GM12878 (cell line): ENCODE measurements around the gene ADAMTS14. TPM values are rescaled to one million over a fixed set of nuclear protein-coding genes. Genes with fewer than 3 reads are reported as not detected.

Source experiments
- ATAC-seq: fragments of 200-7000 bp; cut with Tn5 transposase; 3 replicates; pipeline ENCODE4 v1.9.1; 2020; ENCODE audit warnings: mild to moderate bottlenecking, moderate library complexity
- BruUV-seq: library from RNA; stranded (reverse); fragments of 400-500 nt; replicated peaks from 2 replicates; lab custom pipeline; 2021; lab: Mats Ljungman, UMichigan
- CTCF ChIA-PET: fragments of 300-600 bp; sonication (Branson Sonifier 250); formaldehyde crosslinking; extraction: SDS; loops from one replicate; lab custom pipeline; 2021; ENCODE audit warnings: inconsistent platforms; lab: Yijun Ruan, JAX
- POLR2A ChIA-PET: fragments of 350-600 bp; formaldehyde crosslinking; extraction: SDS; loops from one replicate; lab custom pipeline; 2021; ENCODE audit warnings: inconsistent platforms; lab: Charles Lee
- RAD21 ChIA-PET: fragments of 300-600 bp; sonication (Branson Sonifier 250); formaldehyde crosslinking; loops from one replicate; lab custom pipeline; 2023; ENCODE audit warnings: antibody characterized with exemption; ENCODE audit not compliant: unreplicated experiment; lab: Charles Lee
- SMC1A ChIA-PET: fragments of 300-600 bp; sonication (Branson Sonifier 250); formaldehyde crosslinking; loops from one replicate; lab custom pipeline; 2023; ENCODE audit not compliant: unreplicated experiment, uncharacterized antibody; lab: Charles Lee
- DNase-seq: peaks from one replicate; pipeline ENCODE4 v3.0.0-alpha.2; 2011; ENCODE audit warnings: low read depth, low spot score
- FAIRE-seq: peaks from 3 replicates; lab custom pipeline; 2011; peaks lifted over from hg19 to GRCh38; lab: Jason Lieb, UNC
- H2AFZ ChIP-seq: 2 replicates; pipeline ENCODE4 v1.6.0; 2011; ENCODE audit warnings: low read depth, low read length, control low read depth; ENCODE audit not compliant: control insufficient read depth
- H3K27ac ChIP-seq: 2 replicates; pipeline ENCODE4 v1.5.1; 2011; ENCODE audit warnings: control low read depth; ENCODE audit not compliant: control insufficient read depth, insufficient read depth
- H3K27me3 ChIP-seq, 2 experiments: replicated peaks in 1 of 2; 2 replicates each; pipeline versions ENCODE4 v1.6.0 to v1.6.1; 2011; ENCODE audit warnings: low read length in 1 of 2; ENCODE audit not compliant: control insufficient read depth in 2 of 2, insufficient read depth in 2 of 2
- H3K36me3 ChIP-seq, 2 experiments: 2 replicates each; pipeline ENCODE4 v1.5.1; 2011; ENCODE audit warnings: low read length in 1 of 2; ENCODE audit not compliant: control insufficient read depth in 2 of 2, insufficient read depth in 2 of 2
- H3K4me1 ChIP-seq: 2 replicates; pipeline ENCODE4 v1.6.1; 2011; ENCODE audit warnings: mild to moderate bottlenecking, low read length, moderate library complexity, mixed read lengths; ENCODE audit not compliant: control insufficient read depth, insufficient read depth
- H3K4me2 ChIP-seq: 2 replicates; pipeline ENCODE4 v1.6.0; 2011; ENCODE audit warnings: control low read depth; ENCODE audit not compliant: control insufficient read depth, insufficient read depth
- H3K4me3 ChIP-seq: fragments of 200-600 bp; sonication (generic); 2 replicates; pipeline ENCODE4 v1.5.1; 2016
- H3K79me2 ChIP-seq: 2 replicates; pipeline ENCODE4 v1.6.0; 2011; ENCODE audit warnings: low read length; ENCODE audit not compliant: control insufficient read depth, insufficient read depth
- H3K9ac ChIP-seq: 2 replicates; pipeline ENCODE4 v1.8.0; 2011; ENCODE audit warnings: low read length, control low read depth, mixed read lengths; ENCODE audit not compliant: control insufficient read depth, insufficient read depth
- H3K9me3 ChIP-seq: replicated peaks from 3 replicates; pipeline ENCODE4 v1.5.1; 2011; ENCODE audit warnings: mild to moderate bottlenecking, low read length; ENCODE audit not compliant: control insufficient read depth, insufficient read depth
- H4K20me1 ChIP-seq: 2 replicates; pipeline ENCODE4 v1.6.0; 2011; ENCODE audit not compliant: control insufficient read depth, insufficient read depth
- BRCA1 ChIP-seq: IDR thresholded peaks from 2 replicates; pipeline ENCODE4 v1.6.1; 2011; ENCODE audit warnings: low read depth, low read length, improper control_type of control experiment
- HDAC2 ChIP-seq: fragments of 200-600 bp; sonication (generic); IDR thresholded peaks from 2 replicates; pipeline ENCODE4 v1.6.1; 2017
- NFYA ChIP-seq: IDR thresholded peaks from 2 replicates; pipeline ENCODE4 v1.6.1; 2011; ENCODE audit warnings: low read depth, mild to moderate bottlenecking, low read length, improper control_type of control experiment, borderline replicate concordance
- TCF3 ChIP-seq: IDR thresholded peaks from 2 replicates; pipeline ENCODE4 v1.6.1; 2012; ENCODE audit warnings: low read depth, mild to moderate bottlenecking, low read length, borderline replicate concordance; ENCODE audit not compliant: insufficient read depth
- WGBS: methylation state at CpG from one replicate; pipeline ENCODE4 v1.1.6; 2016; ENCODE audit warnings: low lambda C conversion rate; ENCODE audit not compliant: insufficient replicate concordance, insufficient coverage; ENCODE audit errors: missing lambda C conversion rate; 5-methylcytosine and 5-hydroxymethylcytosine counted together
- in situ Hi-C: fragments of 300-500 bp; cut with MboI; formaldehyde crosslinking; loops from 9 replicates; pipeline ENCODE4 v1.14.3; 2018; ENCODE audit warnings: mixed read lengths
- intact Hi-C: fragments of 100-400 bp; cut with micrococcal nuclease; formaldehyde crosslinking; loops from one replicate; pipeline ENCODE4 v1.14.2; 2022; ENCODE audit not compliant: unreplicated experiment
- polyA plus RNA-seq, 11 experiments: library from polyadenylated mRNA; depleted of rRNA in 4 of 11; unstranded in 6 of 11; stranded (reverse) in 5 of 11; fragments of >200 nt; fragmentation: Nextera tagmentation in 4 of 11; fragmentation: Illumina TruSeq in 1 of 11; extraction: Ambion mirVana in 4 of 11; extraction: Trizol in 1 of 11; gene quantifications; 1 replicate in 1 of 11; 2 replicates in 10 of 11; pipeline versions ENCODE4 v1.2.1 to v1.2.3, GENCODE V29; 2011 to 2016; ENCODE audit warnings: inconsistent platforms in 2 of 11, missing spikeins in 2 of 11, low read depth in 1 of 11
- total RNA-seq, 4 experiments: library from RNA; depleted of rRNA in 3 of 4; stranded (reverse); fragments of >200 nt in 3 of 4; fragmentation: Illumina TruSeq in 1 of 4; extraction: Trizol in 1 of 4; gene quantifications; 2 replicates each; pipeline versions ENCODE4 v1.2.1 to v1.2.3, GENCODE V29; 2013 to 2021
- TF ChIP-seq, protein P1 (sequence below): IDR thresholded peaks from 2 replicates; pipeline ENCODE4 v1.6.1; 2011; ENCODE audit warnings: mild to moderate bottlenecking, low read depth, low read length, moderate library complexity; ENCODE audit not compliant: insufficient replicate concordance
- TF ChIP-seq, protein P2 (sequence below): fragments of 450-650 bp; IDR thresholded peaks from 2 replicates; pipeline ENCODE4 v1.6.1; 2017; ENCODE audit warnings: mild to moderate bottlenecking, moderate library complexity
- TF ChIP-seq, protein P3 (sequence below): IDR thresholded peaks from 2 replicates; pipeline ENCODE4 v1.6.1; 2012; ENCODE audit warnings: low read depth, low read length, improper control_type of control experiment
- TF ChIP-seq, protein P4 (sequence below): IDR thresholded peaks from 2 replicates; pipeline ENCODE4 v1.6.1; 2012; ENCODE audit warnings: low read depth, low read length, improper control_type of control experiment
- TF ChIP-seq, protein P5 (sequence below): fragments of 450-650 bp; IDR thresholded peaks from 2 replicates; pipeline ENCODE4 v1.6.1; 2017; ENCODE audit warnings: antibody characterized with exemption, mild to moderate bottlenecking, moderate library complexity

Gene ADAMTS14
- total and polyA plus RNA-seq, 10 of the 15 experiments (the other 5 are each of a cell fraction or from before 2014, with no cell fraction given): 0.03 to 0.05 TPM; not detected in 8

DNA sequence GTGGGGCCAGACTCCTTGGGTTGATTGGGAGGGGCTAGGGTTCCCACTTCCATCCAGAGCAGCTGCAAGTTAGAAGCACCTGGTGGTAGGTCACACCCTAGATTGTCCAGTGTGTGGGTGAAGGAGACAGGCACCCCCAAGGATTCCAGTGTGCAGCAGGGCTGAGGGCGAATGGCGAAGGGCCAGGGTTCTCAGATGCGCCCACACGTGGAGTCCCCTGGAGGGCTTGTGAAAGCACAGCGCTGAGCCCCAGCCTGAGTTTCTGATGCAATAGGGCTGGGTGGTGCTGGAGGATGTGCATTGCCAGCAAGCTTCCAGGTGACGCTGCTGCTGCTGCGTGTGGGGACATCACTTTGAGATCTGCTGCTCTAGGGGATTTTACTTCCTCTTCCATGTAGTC, 87.5 kb downstream of the ADAMTS14 start:
- WGBS: 17% methylated on average over 4 of the region's 7 CpGs
- no TSS peak for BruUV-seq
- no peaks in the 10 kb centered on the region for H4K20me1 ChIP-seq
- POLR2A ChIA-PET: no interaction called here
- DNase-seq (no peak), FAIRE-seq (no peak), ATAC-seq (no peak; the same call in 1 of the 3 replicates)
- no peaks in the 10 kb centered on the region for H3K4me1 ChIP-seq
- no peak overlapping the region for H2AFZ ChIP-seq
- H3K4me3 ChIP-seq: no peak overlapping the region
- no peaks in the 10 kb centered on the region; a peak in 2 of 4 replicates for H3K27me3 ChIP-seq
- intact Hi-C loops: loop anchor here (1.0 to 5.0 kb wide), 5 partner anchors 123 to 298 kb away; no protein-coding TSS in a partner anchor
- H3K9ac ChIP-seq: no peak overlapping the region
- H3K27ac ChIP-seq: no peak overlapping the region
- SMC1A ChIA-PET: interaction anchor here (1.0 to 6.7 kb wide), 6 partner anchors 141 to 329 kb away, joined by 3 to 45 read pairs (median 4); no protein-coding TSS in a partner anchor
- CTCF ChIA-PET: interaction anchor here (1.0 to 6.1 kb wide), 10 partner anchors 9 to 289 kb away, joined by 3 to 87 read pairs (median 4); no protein-coding TSS in a partner anchor
- H3K36me3 ChIP-seq: no peaks in the 10 kb centered on the region
- RAD21 ChIA-PET: interaction anchor here (1.3 to 3.4 kb wide), 4 partner anchors 143 to 298 kb away, joined by 3 to 23 read pairs (median 4); no protein-coding TSS in a partner anchor
- in situ Hi-C loops: loop anchor here (5.0 kb wide), 2 partner anchors 212 to 297 kb away; no protein-coding TSS in a partner anchor
- no peaks in the 10 kb centered on the region for H3K79me2 ChIP-seq
- no peak overlapping the region for H3K4me2 ChIP-seq
- no peaks in the 10 kb centered on the region for H3K9me3 ChIP-seq
- TF ChIP-seq, protein P1, sequence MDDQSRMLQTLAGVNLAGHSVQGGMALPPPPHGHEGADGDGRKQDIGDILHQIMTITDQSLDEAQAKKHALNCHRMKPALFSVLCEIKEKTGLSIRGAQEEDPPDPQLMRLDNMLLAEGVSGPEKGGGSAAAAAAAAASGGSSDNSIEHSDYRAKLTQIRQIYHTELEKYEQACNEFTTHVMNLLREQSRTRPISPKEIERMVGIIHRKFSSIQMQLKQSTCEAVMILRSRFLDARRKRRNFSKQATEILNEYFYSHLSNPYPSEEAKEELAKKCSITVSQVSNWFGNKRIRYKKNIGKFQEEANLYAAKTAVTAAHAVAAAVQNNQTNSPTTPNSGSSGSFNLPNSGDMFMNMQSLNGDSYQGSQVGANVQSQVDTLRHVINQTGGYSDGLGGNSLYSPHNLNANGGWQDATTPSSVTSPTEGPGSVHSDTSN: no peak
- TF ChIP-seq, protein P2, sequence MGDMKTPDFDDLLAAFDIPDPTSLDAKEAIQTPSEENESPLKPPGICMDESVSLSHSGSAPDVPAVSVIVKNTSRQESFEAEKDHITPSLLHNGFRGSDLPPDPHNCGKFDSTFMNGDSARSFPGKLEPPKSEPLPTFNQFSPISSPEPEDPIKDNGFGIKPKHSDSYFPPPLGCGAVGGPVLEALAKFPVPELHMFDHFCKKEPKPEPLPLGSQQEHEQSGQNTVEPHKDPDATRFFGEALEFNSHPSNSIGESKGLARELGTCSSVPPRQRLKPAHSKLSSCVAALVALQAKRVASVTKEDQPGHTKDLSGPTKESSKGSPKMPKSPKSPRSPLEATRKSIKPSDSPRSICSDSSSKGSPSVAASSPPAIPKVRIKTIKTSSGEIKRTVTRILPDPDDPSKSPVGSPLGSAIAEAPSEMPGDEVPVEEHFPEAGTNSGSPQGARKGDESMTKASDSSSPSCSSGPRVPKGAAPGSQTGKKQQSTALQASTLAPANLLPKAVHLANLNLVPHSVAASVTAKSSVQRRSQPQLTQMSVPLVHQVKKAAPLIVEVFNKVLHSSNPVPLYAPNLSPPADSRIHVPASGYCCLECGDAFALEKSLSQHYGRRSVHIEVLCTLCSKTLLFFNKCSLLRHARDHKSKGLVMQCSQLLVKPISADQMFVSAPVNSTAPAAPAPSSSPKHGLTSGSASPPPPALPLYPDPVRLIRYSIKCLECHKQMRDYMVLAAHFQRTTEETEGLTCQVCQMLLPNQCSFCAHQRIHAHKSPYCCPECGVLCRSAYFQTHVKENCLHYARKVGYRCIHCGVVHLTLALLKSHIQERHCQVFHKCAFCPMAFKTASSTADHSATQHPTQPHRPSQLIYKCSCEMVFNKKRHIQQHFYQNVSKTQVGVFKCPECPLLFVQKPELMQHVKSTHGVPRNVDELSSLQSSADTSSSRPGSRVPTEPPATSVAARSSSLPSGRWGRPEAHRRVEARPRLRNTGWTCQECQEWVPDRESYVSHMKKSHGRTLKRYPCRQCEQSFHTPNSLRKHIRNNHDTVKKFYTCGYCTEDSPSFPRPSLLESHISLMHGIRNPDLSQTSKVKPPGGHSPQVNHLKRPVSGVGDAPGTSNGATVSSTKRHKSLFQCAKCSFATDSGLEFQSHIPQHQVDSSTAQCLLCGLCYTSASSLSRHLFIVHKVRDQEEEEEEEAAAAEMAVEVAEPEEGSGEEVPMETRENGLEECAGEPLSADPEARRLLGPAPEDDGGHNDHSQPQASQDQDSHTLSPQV: no peak
- TF ChIP-seq, protein P3, sequence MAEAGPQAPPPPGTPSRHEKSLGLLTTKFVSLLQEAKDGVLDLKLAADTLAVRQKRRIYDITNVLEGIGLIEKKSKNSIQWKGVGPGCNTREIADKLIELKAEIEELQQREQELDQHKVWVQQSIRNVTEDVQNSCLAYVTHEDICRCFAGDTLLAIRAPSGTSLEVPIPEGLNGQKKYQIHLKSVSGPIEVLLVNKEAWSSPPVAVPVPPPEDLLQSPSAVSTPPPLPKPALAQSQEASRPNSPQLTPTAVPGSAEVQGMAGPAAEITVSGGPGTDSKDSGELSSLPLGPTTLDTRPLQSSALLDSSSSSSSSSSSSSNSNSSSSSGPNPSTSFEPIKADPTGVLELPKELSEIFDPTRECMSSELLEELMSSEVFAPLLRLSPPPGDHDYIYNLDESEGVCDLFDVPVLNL: no peak
- TF ChIP-seq, protein P4, sequence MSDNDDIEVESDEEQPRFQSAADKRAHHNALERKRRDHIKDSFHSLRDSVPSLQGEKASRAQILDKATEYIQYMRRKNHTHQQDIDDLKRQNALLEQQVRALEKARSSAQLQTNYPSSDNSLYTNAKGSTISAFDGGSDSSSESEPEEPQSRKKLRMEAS: no peak
- no peak for TF ChIP-seq NFYA
- TF ChIP-seq TCF3: no peak
- TF ChIP-seq, protein P5, sequence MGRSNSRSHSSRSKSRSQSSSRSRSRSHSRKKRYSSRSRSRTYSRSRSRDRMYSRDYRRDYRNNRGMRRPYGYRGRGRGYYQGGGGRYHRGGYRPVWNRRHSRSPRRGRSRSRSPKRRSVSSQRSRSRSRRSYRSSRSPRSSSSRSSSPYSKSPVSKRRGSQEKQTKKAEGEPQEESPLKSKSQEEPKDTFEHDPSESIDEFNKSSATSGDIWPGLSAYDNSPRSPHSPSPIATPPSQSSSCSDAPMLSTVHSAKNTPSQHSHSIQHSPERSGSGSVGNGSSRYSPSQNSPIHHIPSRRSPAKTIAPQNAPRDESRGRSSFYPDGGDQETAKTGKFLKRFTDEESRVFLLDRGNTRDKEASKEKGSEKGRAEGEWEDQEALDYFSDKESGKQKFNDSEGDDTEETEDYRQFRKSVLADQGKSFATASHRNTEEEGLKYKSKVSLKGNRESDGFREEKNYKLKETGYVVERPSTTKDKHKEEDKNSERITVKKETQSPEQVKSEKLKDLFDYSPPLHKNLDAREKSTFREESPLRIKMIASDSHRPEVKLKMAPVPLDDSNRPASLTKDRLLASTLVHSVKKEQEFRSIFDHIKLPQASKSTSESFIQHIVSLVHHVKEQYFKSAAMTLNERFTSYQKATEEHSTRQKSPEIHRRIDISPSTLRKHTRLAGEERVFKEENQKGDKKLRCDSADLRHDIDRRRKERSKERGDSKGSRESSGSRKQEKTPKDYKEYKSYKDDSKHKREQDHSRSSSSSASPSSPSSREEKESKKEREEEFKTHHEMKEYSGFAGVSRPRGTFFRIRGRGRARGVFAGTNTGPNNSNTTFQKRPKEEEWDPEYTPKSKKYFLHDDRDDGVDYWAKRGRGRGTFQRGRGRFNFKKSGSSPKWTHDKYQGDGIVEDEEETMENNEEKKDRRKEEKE: no peak
- no peak for TF ChIP-seq HDAC2
- TF ChIP-seq BRCA1: no peak
